Measurements from ENCODE around the gene DLG5. TPM values are rescaled to one million over a fixed set of nuclear protein-coding genes. Genes with fewer than 3 reads are reported as not detected.
"Not testable (repeated sequence)": the region's sequence is repeated elsewhere in the genome, so short reads cannot be mapped to it uniquely, and the experiment has no call there.

Gene DLG5
- total RNA-seq, 1 experiment from 2014 or later, result 60.3 TPM

GRCh38 chr10:77770081-77770867 lies 156.3 kb downstream of the DLG5 start:
- DNase-seq (ENCODE audit: low spot score), result no peak

GRCh38 chr10:77768039-77768438 lies 158.5 kb downstream of the DLG5 start:
- no peak for DNase-seq (ENCODE audit: low spot score)

- DNase-seq (ENCODE audit: low spot score), result no peak
Observed at GRCh38 chr10:77763453-77764430, 162.8 kb downstream of the DLG5 start.

GRCh38 chr10:77758406-77758805 lies 168.1 kb downstream of the DLG5 start:
- not testable (repeated sequence) for DNase-seq (ENCODE audit: low spot score)

- DNase-seq (ENCODE audit: low spot score), result peak; percentile 72
Observed at GRCh38 chr10:77756319-77757232, 170.0 kb downstream of the DLG5 start.

GRCh38 chr10:77746047-77746707 lies 180.4 kb downstream of the DLG5 start:
- peak; percentile 89 for DNase-seq (ENCODE audit: low spot score)

GRCh38 chr10:77744245-77744644 lies 182.3 kb downstream of the DLG5 start:
- DNase-seq (ENCODE audit: low spot score), result no peak

GRCh38 chr10:77742172-77742571 lies 184.4 kb downstream of the DLG5 start:
- no peak for DNase-seq (ENCODE audit: low spot score)

GRCh38 chr10:77741746-77742145 lies 184.8 kb downstream of the DLG5 start:
- DNase-seq (ENCODE audit: low spot score), result no peak

Other genes with a start within 250 kb of the DLG5 start
- 8.1 and 8.3 TPM in 2 replicates for gene POLR3A, start 102.8 kb upstream of the DLG5 start, total RNA-seq (2014; rRNA removed; shearing (Covaris generic))
- 2,746 and 3,389 TPM in 2 replicates for gene RPS24, start 107.1 kb upstream of the DLG5 start, total RNA-seq (2014; rRNA removed; shearing (Covaris generic))

Data from A172 (cell line).